HS-5 (cell line): Measurements from ENCODE around the gene CPO.
"Not testable (repeated sequence)": the region's sequence is repeated elsewhere in the genome, so short reads cannot be mapped to it uniquely, and the experiment has no call there.

ENCODE experiments used
- DNase-seq: peaks from one replicate; pipeline ENCODE4 v3.0.0-alpha.2; 2012; ENCODE audit warnings: low read depth

CPO gene

GRCh38 chr2:206939340-206939739 lies at the start of gene CPO:
Gene CPO, plus strand, starts transcription at chr2:206939518. Its CDS starts 82 bp downstream, at chr2:206939600.
- DNase-seq, result no peak

GRCh38 chr2:206890179-206890578 lies 49.1 kb upstream of the CPO start:
- no peak for DNase-seq

GRCh38 chr2:206890926-206891325 lies 48.4 kb upstream of the CPO start:
- no peak for DNase-seq

GRCh38 chr2:206915121-206915520 lies 24.2 kb upstream of the CPO start:
- DNase-seq, result peak; percentile 95

GRCh38 chr2:206918263-206918662 lies 21.1 kb upstream of the CPO start:
- no peak for DNase-seq

- no peak for DNase-seq
These were observed 19.0 kb upstream of the CPO start for GRCh38 chr2:206920310-206920709.

- peak; percentile 11 for DNase-seq
These were observed 18.4 kb upstream of the CPO start for GRCh38 chr2:206920951-206921350.

GRCh38 chr2:206921529-206921928 lies 17.8 kb upstream of the CPO start:
- no peak for DNase-seq

- no peak for DNase-seq
These were observed 3.1 kb upstream of the CPO start for GRCh38 chr2:206935991-206936842.

- no peak for DNase-seq
These were observed 2.5 kb upstream of the CPO start for GRCh38 chr2:206936843-206937230.

GRCh38 chr2:206937555-206937954 lies 1.8 kb upstream of the CPO start:
- DNase-seq, result no peak

- no peak for DNase-seq
These were observed 1.2 kb downstream of the CPO start for GRCh38 chr2:206940546-206940945.

- DNase-seq, result no peak
These were observed 3.5 kb downstream of the CPO start for GRCh38 chr2:206942592-206943478.

- not testable (repeated sequence) for DNase-seq
These were observed 14.1 kb downstream of the CPO start for GRCh38 chr2:206953404-206953803.

- DNase-seq, result no peak
These were observed 15.9 kb downstream of the CPO start for GRCh38 chr2:206955253-206955652.

GRCh38 chr2:206958261-206958660 lies 18.9 kb downstream of the CPO start:
- no peak for DNase-seq

GRCh38 chr2:206962966-206963365 lies 23.6 kb downstream of the CPO start:
- DNase-seq, result no peak

GRCh38 chr2:206968134-206969086 lies 29.1 kb downstream of the CPO start:
- no peak for DNase-seq

- no peak for DNase-seq
These were observed 29.9 kb downstream of the CPO start for GRCh38 chr2:206969192-206969591.

GRCh38 chr2:206970589-206971360 lies 31.5 kb downstream of the CPO start:
- DNase-seq, result no peak

- DNase-seq, result no peak
These were observed 32.5 kb downstream of the CPO start for GRCh38 chr2:206971805-206972204.
